Thyroid gland (tissue), 4 donors: ENCODE results near the gene PYY.

Experiments used
- POLR2A ChIP-seq, 2 donors: fragments of 450-650 bp; IDR thresholded peaks; one replicate each; pipeline ENCODE4 v1.6.1; 2017; ENCODE audit warnings: antibody characterized with exemption in 2 of 2, mild to moderate bottlenecking in 2 of 2, moderate library complexity in 1 of 2
- TF ChIP-seq, protein P1 (sequence below), 6 experiments: fragments of 200-600 bp in 3 of 6; fragments of 450-650 bp in 3 of 6; sonication (generic) in 3 of 6; IDR thresholded peaks; one replicate each; pipeline ENCODE4 v1.5.1; 2016 to 2019; ENCODE audit warnings: antibody characterized with exemption in 6 of 6, mild to moderate bottlenecking in 2 of 6, inconsistent platforms in 1 of 6, moderate library complexity in 1 of 6

DNA sequence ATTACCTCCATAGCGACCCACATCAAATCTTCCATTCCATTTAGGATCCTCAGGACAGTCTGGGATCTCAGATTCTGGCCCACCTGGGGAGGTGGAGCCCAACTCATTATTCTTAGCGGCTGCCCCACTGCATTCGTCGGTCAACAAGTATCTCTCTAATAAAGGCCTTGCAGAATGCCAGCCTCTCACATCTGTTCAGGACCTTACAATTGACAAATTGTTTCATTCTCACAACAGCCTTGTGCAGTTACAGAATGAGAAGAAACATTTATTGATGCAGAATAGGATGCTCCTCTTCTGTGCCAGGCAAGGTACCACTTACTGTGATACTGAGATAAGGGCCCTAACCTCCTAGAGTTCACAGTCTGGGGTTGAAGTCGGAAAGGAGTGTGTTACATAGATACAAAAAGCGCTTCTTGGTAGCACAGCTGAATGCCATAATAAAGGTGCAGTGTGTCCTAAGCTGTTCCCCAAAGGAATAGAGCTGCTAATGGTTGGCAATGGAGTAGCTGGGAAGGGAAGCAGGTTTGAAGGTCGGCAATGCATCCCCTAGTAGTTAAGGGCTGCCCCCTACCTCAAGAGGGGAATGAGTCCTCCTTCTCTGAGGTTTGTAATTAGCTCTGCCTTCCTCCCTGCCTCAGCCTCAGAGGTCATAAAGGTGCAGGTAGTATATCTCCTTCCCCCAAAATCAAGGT is 44.1 kb downstream of the PYY start:
- no peak for TF ChIP-seq POLR2A (IDR thresholded peaks at IDR 0.05)
- TF ChIP-seq, protein P1, sequence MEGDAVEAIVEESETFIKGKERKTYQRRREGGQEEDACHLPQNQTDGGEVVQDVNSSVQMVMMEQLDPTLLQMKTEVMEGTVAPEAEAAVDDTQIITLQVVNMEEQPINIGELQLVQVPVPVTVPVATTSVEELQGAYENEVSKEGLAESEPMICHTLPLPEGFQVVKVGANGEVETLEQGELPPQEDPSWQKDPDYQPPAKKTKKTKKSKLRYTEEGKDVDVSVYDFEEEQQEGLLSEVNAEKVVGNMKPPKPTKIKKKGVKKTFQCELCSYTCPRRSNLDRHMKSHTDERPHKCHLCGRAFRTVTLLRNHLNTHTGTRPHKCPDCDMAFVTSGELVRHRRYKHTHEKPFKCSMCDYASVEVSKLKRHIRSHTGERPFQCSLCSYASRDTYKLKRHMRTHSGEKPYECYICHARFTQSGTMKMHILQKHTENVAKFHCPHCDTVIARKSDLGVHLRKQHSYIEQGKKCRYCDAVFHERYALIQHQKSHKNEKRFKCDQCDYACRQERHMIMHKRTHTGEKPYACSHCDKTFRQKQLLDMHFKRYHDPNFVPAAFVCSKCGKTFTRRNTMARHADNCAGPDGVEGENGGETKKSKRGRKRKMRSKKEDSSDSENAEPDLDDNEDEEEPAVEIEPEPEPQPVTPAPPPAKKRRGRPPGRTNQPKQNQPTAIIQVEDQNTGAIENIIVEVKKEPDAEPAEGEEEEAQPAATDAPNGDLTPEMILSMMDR (IDR thresholded peaks at IDR 0.05): no peak
